Vein endothelial cell (primary cell): ENCODE measurements around the gene TEX11. TPM values are rescaled to one million over a fixed set of nuclear protein-coding genes. Genes with fewer than 3 reads are reported as not detected.

Experiments used
- small RNA-seq: library from RNA; depleted of rRNA; stranded (forward); fragments of <200 nt; gene quantifications from one replicate; pipeline ENCODE3, GENCODE V24; 2012
- total RNA-seq: library from RNA; depleted of rRNA; stranded (reverse); fragments of >200 nt; gene quantifications from 2 replicates; pipeline ENCODE4 v1.2.3, GENCODE V29; 2012

Gene TEX11
- not detected in 2 replicates for total RNA-seq

GRCh38 chrX:70908541-70908940, at the start of gene TEX11:
TSS of gene TEX11 (minus strand) at chrX:70908711. CDS start at chrX:70907789, 922 bp downstream.

Small RNA genes lying within 50 kb of the gene (small RNA-seq; reads per million reads assigned to genes)
- gene SNORD3E: not detected

Other genes starting within 250 kb of the TEX11 start
- not detected in 2 replicates for gene SLC7A3, start 22.4 kb upstream of the TEX11 start, total RNA-seq
- 70.6 and 89.8 TPM in 2 replicates for gene SNX12, start 159.6 kb upstream of the TEX11 start, total RNA-seq
- 4.6 and 5.9 TPM in 2 replicates for gene FOXO4, start 187.1 kb upstream of the TEX11 start, total RNA-seq
- gene CXorf65, start 198.0 kb upstream of the TEX11 start, total RNA-seq: not detected in 2 replicates
- 0.19 TPM in 1 of 2 replicates, not detected in the other for gene IL2RG, start 202.9 kb upstream of the TEX11 start, total RNA-seq
- gene MED12, start 209.9 kb upstream of the TEX11 start, total RNA-seq: 44.5 and 47.7 TPM in 2 replicates
- gene NLGN3, start 236.1 kb upstream of the TEX11 start, total RNA-seq: 0.19 and 0.33 TPM in 2 replicates